ENCODE data around the gene USP9X.

DNA sequence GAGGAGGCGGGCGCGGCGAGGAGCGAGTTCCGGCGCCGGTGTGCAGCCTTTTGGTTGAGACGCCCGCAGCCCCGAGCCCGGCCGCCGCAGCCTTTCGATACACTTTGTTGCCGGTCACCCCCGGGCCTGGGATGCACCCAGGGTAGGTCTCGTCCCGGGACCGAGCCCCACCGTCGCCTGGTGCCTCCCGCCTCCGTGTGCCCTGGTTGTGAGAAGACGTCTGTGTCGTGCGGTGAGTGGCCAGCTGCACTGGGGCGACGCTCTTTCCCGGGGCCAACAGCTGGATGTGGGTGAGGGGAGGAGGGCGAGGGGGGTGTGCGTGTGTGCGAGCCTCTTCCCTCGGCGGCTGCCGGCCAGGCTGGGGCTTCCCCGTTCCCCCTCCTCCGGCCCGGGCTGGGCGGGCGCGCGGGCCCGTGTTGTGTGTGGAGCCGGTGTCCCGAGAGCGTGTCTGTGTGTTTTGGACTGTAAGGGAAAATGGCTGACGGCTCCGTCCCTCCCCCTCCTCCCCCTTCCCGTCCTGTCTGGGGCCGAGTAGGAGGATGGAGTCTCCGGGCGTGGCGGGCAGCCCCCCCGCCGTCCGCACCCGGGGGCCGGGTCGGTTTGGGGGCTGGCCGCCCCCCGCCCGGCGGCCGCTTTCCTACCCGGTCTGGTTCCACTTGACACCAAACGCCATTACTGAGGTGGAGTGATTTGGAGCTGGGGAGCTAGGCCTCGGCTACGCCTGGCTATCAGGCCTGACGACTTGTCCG is 807 bp downstream of the USP9X start:
- TF ChIP-seq, protein P1, sequence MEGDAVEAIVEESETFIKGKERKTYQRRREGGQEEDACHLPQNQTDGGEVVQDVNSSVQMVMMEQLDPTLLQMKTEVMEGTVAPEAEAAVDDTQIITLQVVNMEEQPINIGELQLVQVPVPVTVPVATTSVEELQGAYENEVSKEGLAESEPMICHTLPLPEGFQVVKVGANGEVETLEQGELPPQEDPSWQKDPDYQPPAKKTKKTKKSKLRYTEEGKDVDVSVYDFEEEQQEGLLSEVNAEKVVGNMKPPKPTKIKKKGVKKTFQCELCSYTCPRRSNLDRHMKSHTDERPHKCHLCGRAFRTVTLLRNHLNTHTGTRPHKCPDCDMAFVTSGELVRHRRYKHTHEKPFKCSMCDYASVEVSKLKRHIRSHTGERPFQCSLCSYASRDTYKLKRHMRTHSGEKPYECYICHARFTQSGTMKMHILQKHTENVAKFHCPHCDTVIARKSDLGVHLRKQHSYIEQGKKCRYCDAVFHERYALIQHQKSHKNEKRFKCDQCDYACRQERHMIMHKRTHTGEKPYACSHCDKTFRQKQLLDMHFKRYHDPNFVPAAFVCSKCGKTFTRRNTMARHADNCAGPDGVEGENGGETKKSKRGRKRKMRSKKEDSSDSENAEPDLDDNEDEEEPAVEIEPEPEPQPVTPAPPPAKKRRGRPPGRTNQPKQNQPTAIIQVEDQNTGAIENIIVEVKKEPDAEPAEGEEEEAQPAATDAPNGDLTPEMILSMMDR (IDR thresholded peaks at IDR 0.05), result no peak
- TF ChIP-seq EP300 (IDR thresholded peaks at IDR 0.05; ENCODE audit: low read depth), result no peak
- TF ChIP-seq POLR2A (IDR thresholded peaks at IDR 0.05), result no peak
- TF ChIP-seq POLR2AphosphoS5 (IDR thresholded peaks at IDR 0.05), result no peak

Measured in transverse colon (tissue), 4 donors.